ENCODE measurements around the gene PIK3AP1.

Gene PIK3AP1

DNA sequence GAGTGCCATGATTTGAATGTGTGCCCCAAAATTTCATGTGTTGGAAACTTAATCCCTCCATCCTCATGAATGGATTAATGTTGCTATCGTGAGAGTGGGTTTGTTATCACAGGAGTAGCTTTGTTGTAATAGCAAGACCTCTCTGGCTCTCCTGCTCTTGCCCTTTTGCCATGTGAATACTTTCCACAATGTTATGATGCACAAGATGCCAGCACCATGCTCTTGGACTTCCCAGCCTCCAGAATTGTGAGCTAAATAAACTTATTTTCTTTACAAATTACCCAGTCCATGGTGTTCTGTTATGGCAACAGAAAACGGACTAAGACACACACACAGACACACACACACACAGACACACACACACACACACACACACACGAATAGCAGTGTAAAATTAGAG, 82.2 kb downstream of the PIK3AP1 start:
- Histone ChIP-seq H3K79me2 (ENCODE audit: insufficient read depth, low read depth) (no peaks in the 10 kb centered on the region), H4K20me1 (ENCODE audit: insufficient read depth) (no peaks in the 10 kb centered on the region), H3K27me3 (ENCODE audit: insufficient read depth, low read depth) (no peaks in the 10 kb centered on the region), H3K36me3 (ENCODE audit: insufficient read depth) (no peaks in the 10 kb centered on the region), H3K4me2 (no peak overlapping the region), H3K27ac (no peak overlapping the region), H3K4me1 (ENCODE audit: low read depth, poor library complexity, severe bottlenecking) (peaks cover 6% of the 10 kb centered on the region), H3K4me3 (IDR thresholded peaks at IDR 0.05; ENCODE audit: insufficient read depth, low read depth, low read length) (no peak overlapping the region), H2AFZ (ENCODE audit: low read depth) (no peak overlapping the region), H3K9ac (no peak overlapping the region)
- no peak for TF ChIP-seq CTCF (conservative IDR thresholded peaks at IDR 0.05; ENCODE audit: low read depth, low read length)

GRCh38 chr10:96637709-96638108, 82.6 kb downstream of the PIK3AP1 start:
- no peak overlapping the region for H3K27ac ChIP-seq
- no peaks in the 10 kb centered on the region for H4K20me1 ChIP-seq (ENCODE audit: insufficient read depth)
- no peak overlapping the region for H3K4me3 ChIP-seq (IDR thresholded peaks at IDR 0.05; ENCODE audit: insufficient read depth, low read depth, low read length)
- no peak overlapping the region for H3K9ac ChIP-seq
- peaks cover 6% of the 10 kb centered on the region for H3K4me1 ChIP-seq (ENCODE audit: low read depth, poor library complexity, severe bottlenecking)
- no peaks in the 10 kb centered on the region for H3K27me3 ChIP-seq (ENCODE audit: insufficient read depth, low read depth)
- H3K79me2 ChIP-seq (ENCODE audit: insufficient read depth, low read depth) = no peaks in the 10 kb centered on the region
- TF ChIP-seq CTCF (conservative IDR thresholded peaks at IDR 0.05; ENCODE audit: low read depth, low read length) = no peak
- H2AFZ ChIP-seq (ENCODE audit: low read depth) = no peak overlapping the region
- H3K36me3 ChIP-seq (ENCODE audit: insufficient read depth) = no peaks in the 10 kb centered on the region
- no peak overlapping the region for H3K4me2 ChIP-seq

DNA sequence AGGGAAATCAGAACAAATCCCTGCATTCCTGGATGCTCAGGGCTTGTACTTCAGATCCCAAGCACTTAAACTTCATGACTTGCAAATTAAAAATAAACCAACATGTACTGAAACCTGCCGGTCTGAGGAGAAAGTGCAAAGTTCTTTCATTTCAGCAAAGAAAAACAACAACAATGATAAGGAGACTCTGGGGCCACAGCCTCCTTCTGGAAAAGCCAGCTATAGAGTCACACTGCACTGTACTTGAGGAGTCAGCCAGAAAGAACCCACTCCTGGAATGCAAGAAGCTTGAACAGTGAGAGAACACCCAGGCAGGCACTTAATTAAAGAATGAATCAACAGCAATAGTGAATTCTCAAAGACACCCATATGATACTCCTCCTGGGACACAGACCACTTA, 83.8 kb downstream of the PIK3AP1 start:
- H3K27ac ChIP-seq = no peak overlapping the region
- H3K4me1 ChIP-seq (ENCODE audit: low read depth, poor library complexity, severe bottlenecking) = peaks cover 6% of the 10 kb centered on the region
- no peaks in the 10 kb centered on the region for H4K20me1 ChIP-seq (ENCODE audit: insufficient read depth)
- no peaks in the 10 kb centered on the region for H3K36me3 ChIP-seq (ENCODE audit: insufficient read depth)
- H3K9ac ChIP-seq = no peak overlapping the region
- H3K27me3 ChIP-seq (ENCODE audit: insufficient read depth, low read depth) = no peaks in the 10 kb centered on the region
- no peaks in the 10 kb centered on the region for H3K79me2 ChIP-seq (ENCODE audit: insufficient read depth, low read depth)
- no peak for TF ChIP-seq CTCF (conservative IDR thresholded peaks at IDR 0.05; ENCODE audit: low read depth, low read length)
- no peak overlapping the region for H2AFZ ChIP-seq (ENCODE audit: low read depth)
- H3K4me2 ChIP-seq = no peak overlapping the region
- no peak overlapping the region for H3K4me3 ChIP-seq (IDR thresholded peaks at IDR 0.05; ENCODE audit: insufficient read depth, low read depth, low read length)

GRCh38 chr10:96632974-96633710, 87.2 kb downstream of the PIK3AP1 start:
- Histone ChIP-seq H3K27me3 (ENCODE audit: insufficient read depth, low read depth) (no peaks in the 10 kb centered on the region), H3K4me3 (IDR thresholded peaks at IDR 0.05; ENCODE audit: insufficient read depth, low read depth, low read length) (no peak overlapping the region), H3K79me2 (ENCODE audit: insufficient read depth, low read depth) (no peaks in the 10 kb centered on the region), H3K4me1 (ENCODE audit: low read depth, poor library complexity, severe bottlenecking) (peaks cover 6% of the 10 kb centered on the region), H2AFZ (ENCODE audit: low read depth) (no peak overlapping the region), H4K20me1 (ENCODE audit: insufficient read depth) (no peaks in the 10 kb centered on the region), H3K27ac (no peak overlapping the region), H3K9ac (no peak overlapping the region), H3K36me3 (ENCODE audit: insufficient read depth) (no peaks in the 10 kb centered on the region), H3K4me2 (no peak overlapping the region)
- no peak for TF ChIP-seq CTCF (conservative IDR thresholded peaks at IDR 0.05; ENCODE audit: low read depth, low read length)

Data from KMS-11 (cell line).